HG02973 (cell line): ENCODE measurements around the gene NBAS.
A peak's percentile ranks its signal among the peaks of the same experiment; 100 is the strongest.
"Not testable (repeated sequence)": the region's sequence is repeated elsewhere in the genome, so short reads cannot be mapped to it uniquely, and the experiment has no call there.

Experiments used
- ATAC-seq: cut with Tn5 transposase; IDR thresholded peaks from one replicate; pipeline ENCODE4 v1.9.1; 2021; ENCODE audit warnings: moderate library complexity; ENCODE audit not compliant: unreplicated experiment

The NBAS gene

DNA sequence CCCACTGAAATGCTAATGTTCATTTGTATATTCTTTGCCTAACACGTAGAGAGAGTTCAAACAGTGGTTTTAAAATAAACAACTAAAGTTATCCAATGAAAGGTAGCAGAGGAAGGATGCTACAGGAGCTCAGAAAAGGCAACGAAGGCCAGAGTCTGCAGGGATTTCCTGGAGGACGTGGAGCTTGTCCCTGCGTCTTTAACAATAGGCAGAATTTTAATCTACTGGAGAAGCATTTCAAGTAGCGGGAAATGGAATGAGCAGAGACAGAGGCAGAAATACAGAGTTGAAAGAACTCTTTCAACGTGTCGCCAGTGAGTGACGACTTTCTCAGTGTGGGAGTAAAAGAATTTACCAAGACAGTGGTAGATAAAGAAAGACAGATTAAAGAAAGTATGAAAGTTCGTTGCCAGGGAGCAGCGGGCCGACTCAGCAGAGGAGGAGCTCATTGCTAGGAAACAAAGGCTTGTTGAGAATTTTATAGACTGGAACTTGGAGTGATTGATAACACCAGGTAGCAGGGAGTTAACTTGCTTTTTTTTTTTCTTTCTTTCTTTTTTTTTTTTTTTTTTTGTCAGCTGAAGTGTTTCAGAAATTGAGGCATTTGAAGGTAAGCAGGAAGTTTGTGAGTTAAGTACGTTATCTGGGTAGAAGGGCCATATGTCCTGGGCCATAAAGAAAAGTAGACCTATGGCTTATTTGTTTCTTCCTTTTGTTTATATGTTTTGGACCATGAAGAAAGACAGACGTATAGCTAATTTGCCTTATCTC is 625 bp upstream of the NBAS start:
- ATAC-seq = peak; percentile 26

DNA sequence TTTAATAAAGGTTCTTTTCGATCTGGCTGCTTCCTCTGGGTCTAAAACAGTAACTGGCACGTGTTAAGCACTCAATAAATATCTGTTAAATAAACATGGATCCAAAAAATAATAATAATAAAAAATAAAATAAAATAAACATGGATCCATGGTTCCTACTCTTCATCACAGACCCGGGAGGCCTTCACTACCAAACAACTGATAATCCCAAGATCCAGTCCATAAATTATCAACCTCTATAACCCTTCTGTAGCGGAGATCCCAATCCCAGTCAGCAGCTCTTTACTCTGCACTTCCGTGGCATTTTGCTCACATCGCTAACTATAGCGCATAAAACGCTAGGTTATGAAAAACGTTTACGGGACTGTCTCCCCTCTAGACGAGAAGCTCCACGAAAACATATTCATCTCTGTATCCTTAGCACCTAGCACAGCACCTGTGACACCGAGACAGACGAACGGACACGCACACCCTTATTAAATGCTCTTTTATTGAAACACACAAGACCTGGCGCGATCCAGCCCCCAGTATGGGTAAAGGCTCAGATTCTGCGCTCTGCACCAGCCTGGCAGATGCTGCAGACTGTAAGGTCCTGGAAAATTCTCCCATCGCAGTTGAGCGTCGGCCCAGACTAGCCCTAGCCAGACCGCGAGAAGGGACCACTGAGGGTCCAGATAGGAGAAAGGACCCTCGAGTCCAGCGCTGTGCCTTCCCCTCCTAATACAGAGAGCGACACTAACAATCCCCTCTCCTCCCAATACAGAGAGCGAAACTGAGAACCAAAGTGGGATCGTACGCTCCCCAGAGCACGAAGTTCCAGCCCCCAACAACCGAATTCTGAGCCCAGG is 770 bp downstream of the NBAS start:
- peak; percentile 47 for ATAC-seq

DNA sequence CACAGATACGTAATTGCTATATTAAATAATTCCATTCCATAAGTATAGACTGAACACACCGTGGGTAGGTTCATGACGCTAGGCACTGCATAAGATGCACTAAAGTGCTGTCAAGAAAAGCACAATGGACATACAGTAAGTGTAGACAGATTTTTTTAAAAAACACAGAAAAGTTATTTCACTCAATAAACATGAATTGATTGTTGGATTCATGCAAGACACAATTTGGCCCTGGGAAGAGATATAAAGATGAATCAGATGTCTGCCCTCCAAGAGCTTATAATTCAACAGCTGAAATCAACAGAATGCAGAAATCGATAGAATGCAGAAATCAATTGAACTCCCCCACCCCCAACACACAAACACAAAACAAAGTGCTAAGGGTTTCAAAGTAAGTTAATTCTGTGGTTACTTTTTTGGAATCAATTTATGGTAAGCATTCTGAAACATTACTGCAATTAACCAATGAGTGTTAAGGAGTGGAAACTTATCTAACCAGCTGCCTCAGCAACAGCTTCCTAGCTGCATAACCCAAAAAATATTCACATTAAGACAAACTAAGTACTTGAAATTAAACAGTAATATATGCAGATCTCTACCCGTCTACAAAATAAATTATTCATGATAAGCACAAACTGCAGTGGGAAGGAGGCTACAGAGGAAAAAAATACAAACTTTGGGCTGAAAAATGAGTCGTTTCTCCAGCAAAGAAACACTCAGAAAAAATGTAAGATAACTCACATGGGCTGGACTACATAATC is 1.6 kb downstream of the NBAS start:
- ATAC-seq = no peak

DNA sequence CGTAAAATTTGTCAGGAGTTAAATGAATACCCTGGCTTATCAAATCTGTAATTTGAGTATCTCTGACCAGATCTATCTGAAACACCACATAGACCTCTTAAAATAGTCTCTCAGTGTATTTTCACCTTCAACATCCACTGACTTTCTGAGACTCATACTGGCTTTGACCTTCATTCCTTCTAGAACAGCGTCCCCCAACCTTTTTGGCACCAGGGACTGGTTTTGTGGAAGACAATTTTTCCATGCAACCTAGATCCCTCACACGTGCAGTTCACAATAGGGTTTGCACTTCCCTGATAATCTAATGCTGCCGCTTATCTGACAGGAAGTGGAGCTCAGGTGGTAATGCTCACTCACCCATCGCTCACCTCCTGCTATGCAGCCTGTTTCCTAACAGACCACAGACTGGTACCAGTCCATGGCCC is 3.2 kb downstream of the NBAS start:
- ATAC-seq = no peak

DNA sequence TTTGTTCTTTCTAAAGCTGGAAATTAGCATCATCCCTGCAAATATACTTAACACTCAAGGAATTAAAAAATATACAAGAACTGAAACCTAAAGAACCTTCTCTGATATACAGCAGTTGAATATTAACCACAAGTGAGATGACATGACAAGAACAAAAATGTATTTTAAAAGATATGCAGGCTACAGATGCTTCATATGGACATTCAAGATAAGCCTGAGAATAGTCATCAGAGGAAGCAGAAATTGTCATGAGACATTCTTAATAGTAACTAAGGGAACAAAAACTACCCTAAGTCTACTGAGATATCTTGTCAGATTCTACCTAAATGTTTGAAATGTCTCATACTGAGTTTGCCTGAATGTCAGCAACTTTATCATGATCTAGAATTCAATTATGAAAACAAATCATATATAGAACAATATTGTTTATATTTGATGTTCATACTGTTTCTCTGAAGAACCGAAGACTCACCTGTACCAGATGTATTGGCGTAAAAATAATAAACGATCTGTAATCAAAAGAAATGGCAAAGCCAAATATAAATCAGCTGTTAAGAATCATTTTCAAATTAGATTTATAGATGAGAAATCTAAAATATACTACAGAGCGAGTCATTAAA is 4.7 kb downstream of the NBAS start:
- no peak for ATAC-seq

DNA sequence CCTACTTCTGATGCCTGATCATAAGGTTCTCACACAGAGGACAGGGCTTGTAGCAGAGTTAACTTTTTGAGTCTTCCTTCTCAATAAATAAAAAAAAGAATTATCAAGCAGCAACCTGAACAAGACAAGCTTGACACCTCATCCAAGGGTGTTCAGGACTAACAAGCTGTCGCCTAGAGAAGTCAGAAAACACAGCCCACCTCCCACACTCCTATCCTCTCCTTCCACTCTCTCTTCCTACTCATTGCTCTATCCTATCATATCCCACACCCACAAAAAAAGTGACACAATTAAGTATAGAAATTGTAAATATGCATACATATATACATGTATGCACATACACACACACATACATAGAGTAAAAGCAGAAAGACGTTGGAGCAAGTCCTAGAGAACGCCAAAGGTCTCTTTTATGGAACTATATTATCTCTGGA is 5.4 kb downstream of the NBAS start:
- no peak for ATAC-seq

DNA sequence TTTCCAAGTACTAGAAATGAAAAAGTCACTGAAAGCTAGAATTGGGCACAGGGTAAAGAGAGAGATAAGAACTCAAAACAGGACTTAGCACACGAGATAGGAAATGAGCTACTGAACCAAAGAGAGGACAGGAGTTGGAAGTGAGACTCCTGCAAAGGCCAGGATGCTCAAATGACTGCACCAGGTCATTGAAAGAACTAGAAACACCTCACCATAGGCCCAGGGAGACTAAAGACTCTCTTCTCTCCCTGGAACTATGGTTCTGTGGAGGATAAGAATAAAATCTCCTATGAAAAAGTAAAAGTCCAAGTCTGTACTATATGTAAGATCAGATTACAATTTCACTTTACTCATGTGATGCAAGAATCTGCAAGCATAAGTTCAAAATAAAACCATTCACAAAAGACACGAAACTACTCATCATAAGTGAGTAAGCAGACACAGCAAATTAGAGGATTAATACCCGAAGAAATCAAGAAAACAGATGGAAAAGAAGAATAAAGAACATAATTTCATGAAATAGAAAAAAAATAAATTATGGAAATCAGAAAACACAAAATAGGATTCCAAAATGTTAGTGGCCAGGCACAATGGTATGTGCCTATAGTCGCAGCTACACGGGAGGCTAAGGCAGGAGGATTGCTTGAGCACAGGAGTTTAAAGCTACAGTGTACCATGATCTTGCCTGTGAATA is 6.5 kb downstream of the NBAS start:
- ATAC-seq = no peak

DNA sequence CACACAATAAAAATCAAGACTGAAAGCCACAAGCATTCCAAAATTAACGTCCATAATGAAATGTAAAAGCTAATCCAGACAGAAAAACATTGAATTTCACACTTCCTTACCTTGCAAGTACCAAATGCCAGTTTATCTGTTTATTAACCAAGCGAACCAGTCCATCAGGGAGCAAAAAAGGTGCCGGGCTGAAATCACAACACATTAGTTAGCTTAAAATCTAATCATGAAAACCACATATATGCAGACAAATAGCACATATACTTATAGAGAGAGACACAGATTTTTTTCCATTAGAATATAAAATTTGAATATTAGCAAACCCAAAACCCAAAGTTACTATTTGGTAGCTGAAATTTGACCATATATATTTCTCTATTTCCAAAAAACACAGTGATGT is 7.2 kb downstream of the NBAS start:
- ATAC-seq = no peak

DNA sequence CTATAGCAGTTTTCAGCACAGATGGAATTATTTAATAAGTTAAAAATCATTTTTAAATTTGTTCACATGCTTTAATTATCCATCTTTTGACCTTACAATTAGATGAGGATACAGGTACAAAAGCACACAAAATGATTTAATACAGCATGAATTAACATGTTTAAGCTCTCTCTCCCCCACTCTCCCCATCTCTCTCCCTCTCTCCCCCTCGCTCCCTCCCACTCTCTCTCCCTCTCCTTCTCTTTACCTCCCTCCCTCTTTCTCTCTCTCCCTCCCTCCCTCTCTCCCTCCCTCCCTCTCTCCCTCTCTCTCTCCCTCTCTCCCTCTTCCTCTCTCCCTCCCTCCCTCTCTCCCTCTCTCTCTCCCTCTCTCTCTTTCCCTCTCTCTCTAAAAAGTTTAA is 7.6 kb downstream of the NBAS start:
- ATAC-seq = no peak

DNA sequence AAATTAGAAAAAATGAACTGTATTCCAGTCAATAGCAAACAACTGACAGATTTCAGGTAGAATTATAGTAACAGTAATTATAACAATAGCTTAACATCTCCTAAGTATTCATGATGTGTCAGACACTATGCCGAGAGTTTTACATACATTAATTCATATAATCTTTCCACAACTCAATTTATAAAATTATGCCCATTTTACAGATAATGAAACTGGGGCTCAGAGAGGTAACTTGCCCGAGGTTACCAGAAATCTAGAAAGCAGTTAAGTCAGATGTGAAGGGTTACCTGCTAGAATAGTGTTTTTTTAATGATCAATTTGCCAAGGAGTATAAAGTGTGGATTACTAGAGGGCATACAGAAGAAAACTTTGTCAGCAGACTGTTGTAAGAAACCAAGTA is 12.2 kb downstream of the NBAS start:
- no peak for ATAC-seq

DNA sequence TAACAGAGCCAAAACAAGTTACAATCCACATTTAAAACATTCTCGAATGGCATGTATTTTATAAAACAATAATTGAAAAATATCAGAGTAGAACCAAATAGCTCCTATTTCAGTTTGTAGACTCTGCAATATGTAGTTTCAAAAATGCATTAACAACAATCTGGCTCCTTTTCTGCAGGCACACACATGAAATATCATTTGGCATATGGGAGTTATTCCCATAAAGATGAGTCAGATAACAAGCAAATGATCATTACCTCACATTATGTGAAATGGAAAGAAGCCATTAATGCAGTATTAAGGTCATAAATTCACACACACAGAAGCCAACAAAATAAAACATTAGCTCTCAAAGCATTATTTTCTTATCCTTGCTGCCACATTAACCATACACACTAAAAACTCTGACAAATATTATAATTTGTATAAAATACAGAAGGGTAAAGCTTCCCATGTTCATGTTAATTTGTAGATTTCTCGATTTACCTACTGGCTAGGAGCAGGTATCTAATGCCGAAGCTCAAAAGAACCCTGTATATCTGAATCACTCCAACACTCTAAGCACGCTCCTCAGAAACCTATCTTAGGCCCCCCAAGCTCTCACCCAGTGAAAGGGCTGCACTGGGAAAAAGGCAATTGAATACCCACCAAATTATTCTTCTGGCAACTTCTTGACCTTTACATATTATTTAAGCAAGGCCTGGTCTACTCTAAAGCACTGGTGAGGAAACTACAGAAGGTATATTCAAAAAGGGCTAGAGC is 13.8 kb downstream of the NBAS start:
- no peak for ATAC-seq

DNA sequence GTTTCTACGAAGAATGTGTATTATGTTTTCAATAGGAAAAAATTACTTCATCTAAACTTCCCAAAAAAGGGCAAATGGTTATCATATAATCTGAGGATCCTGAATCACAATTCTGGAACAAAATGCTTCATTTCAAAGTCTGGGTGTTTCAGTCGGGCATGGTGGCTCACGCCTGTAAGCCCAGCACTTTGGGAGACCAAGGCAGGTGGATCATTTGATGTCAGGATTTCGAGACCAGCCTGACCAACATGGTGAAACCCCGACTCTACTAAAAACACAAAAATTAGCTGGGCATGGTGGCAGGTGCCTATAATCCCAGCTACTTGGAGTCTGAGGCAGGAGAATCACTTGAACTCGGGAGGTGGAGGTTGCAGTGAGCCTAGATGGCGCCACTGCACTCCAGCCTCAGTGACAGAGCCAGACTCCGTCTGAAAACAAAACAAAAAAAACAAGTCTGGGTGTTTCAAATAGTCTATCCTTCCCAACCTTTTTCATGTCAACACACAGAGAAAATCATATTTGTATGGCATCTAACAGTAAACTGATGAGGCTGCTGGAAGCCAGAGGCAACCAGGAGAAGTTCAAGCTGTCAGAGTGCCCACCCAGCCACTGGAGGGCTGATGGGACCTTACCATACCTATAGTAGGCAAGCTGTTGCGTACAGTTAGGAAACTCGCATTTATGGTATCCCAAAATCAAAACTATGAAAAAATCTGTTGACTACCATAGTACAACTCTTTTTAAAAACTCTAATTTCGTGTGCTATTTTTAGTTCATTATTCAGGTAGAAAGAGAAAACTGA is 14.6 kb downstream of the NBAS start:
- no peak for ATAC-seq

DNA sequence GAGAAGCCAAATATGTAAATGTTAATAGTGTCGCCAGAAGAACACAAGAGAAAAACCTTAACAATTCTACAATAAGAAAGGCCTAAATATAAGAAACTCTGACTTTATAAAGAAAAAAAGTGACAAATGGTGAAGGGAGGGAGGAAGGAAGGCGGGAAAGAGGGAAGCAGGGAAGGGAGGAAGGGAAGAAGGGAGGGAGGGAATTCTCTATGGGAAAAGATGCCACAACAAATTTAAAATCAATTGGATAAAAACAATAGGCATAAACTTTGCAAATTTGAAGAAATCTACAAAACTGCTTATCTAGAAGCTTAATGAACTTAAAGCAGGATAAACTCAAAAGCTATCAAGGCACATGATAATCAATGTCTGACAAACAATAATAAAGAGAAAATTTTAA is 16.9 kb downstream of the NBAS start:
- no peak for ATAC-seq

DNA sequence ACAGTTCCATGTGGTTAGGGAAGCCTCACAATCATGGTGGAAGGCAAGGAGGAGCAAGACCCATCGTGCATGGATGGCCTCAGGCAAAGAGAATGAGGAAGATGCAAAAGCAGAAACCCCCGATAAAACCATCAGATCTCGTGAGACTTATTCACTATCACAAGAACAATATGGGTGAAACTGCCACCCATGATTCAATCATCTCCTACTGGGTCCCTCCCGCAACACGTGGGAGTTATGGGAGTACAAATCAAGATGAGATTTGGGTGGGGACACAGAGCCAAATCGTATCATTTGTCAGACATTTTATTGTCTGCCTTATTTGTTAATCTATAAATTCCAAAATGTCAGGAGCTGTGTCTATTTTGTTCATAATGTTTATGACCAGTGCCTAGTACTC is 17.6 kb downstream of the NBAS start:
- ATAC-seq = no peak

DNA sequence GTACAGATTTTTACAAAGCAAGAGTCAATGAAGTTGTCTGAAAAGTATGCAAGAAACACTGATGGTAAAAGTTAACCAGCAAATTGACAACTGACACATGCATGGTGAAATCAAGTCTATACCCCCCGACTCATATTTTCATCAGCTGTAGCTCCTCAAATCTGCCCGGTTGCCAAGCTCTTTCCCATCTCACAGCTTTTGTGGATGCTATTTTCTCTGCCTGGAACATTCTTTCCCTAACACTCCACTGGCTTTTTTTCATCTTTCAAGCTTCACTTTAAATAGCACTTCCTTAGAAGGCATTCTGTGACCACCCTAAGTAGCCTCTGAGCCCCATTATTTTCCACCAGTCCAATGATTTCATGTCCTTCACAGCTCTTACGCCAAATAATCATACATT is 18.1 kb downstream of the NBAS start:
- no peak for ATAC-seq

DNA sequence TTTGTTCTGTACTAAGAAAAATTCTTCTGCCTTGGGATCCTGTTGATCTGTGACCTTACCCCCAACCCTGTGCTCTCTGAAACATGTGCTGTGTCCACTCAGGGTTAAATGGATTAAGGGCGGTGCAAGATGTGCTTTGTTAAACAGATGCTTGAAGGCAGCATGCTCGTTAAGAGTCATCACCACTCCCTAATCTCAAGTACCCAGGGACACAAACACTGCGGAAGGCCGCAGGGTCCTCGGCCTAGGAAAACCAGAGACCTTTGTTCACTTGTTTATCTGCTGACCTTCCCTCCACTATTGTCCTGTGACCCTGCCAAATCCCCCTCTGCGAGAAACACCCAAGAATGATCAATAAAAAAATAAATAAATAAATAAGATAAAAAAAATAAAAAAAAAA is 18.9 kb downstream of the NBAS start:
- not testable (repeated sequence) for ATAC-seq

DNA sequence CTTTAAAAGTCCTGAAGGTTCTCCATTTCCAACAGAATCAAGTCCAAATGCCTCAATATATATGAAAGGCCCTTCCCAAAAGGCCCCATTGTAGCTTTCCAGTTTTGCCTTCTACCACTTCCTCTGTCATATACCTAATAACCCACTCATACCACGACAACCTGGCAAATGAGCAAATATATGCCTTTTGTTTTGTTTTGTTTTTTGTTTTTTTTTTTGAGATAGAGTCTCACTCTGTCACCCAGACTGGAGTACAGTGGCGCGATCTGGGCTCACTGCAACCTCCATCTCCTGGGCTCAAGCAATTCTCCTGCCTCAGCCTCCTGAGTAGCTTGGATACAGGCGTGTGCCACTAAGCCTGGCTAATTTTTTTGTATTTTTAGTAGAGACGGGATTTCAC is 20.6 kb downstream of the NBAS start:
- ATAC-seq = peak; percentile 38

DNA sequence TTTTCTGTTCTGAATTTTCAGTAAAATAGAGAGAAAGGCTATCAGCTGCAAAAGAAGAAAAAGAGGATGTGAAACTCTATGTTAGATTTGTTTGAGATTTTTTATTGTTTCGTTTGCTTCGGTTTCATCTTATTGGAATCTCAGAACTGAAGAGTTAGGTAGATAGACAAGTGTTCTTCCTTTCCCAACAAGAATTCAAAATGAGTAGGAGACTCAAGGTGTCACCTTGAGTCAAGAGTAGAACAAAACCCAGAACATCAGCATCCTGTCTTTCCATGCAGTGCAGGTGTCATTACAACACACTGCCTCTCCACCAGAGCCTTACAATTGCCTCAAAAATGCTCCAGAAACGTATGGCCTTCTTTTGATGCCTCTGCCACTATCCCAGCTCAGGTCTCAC is 21.1 kb downstream of the NBAS start:
- ATAC-seq = peak; percentile 83

DNA sequence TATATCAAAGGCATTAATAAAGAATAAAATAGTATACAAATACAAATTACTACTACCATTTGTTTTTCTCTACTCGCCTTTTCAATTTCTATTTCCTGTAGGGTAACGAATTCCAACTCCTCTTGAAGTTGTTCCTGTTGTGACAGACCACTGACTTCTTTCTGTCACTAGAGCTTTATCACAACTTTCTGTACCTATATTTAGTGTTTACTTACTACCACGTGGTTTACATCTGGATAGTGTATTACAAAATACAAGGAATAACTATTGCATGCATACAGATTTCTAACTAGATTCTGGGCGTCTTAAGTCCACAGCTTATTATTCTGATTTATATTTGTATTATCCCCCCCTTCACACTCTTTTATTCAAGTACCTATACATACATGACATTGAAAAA is 22.3 kb downstream of the NBAS start:
- ATAC-seq = no peak
